NCI-H146 treated with DMSO at 0.1 percent for 48 hours (cell line): ENCODE results near the gene KRTAP10-4.
"Not testable (repeated sequence)": the region's sequence is repeated elsewhere in the genome, so short reads cannot be mapped to it uniquely, and the experiment has no call there.

ENCODE experiments used
- DNase-seq: peaks from one replicate; lab custom pipeline; 2025; ENCODE audit not compliant: unreplicated experiment; lab: John Stamatoyannopoulos, UW

KRTAP10-4 gene

DNA sequence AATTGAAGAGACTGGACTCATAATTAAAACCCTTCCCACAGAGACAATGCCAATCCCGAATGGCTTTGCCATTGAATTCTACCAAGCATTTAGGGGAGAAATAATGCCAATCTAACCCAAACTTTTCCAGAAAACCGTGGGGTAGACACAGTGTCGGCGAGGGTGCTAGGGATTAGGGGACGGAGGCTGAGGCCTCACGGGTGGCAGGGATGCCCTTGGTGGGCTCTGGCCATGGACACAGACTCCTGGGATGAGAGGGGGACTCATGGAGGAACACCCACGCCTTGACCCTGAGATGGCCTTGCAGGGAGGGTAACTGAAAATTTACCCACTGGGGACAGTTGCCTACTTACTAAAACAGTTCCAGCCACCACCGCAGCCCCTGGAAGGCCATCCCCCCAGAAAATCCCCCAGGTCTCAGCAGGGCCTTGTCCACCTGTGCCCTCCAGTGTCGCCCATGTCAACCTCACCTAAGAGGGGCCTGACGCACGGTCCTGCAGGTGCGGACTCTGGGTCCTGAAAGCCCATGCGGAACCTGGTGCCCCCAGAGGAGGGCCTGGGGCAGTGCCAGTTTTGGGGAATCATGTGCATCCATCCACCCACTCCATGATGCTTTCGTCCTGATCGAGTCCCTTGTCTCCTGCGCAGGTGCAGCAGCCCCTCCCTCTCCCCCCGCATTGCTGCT is 5.0 kb downstream of the KRTAP10-4 start:
- DNase-seq: no peak

- DNase-seq: no peak
These were observed 5.7 kb downstream of the KRTAP10-4 start for GRCh38 chr21:44579056-44579832.

GRCh38 chr21:44579833-44580144 is 6.3 kb downstream of the KRTAP10-4 start:
- no peak for DNase-seq

DNA sequence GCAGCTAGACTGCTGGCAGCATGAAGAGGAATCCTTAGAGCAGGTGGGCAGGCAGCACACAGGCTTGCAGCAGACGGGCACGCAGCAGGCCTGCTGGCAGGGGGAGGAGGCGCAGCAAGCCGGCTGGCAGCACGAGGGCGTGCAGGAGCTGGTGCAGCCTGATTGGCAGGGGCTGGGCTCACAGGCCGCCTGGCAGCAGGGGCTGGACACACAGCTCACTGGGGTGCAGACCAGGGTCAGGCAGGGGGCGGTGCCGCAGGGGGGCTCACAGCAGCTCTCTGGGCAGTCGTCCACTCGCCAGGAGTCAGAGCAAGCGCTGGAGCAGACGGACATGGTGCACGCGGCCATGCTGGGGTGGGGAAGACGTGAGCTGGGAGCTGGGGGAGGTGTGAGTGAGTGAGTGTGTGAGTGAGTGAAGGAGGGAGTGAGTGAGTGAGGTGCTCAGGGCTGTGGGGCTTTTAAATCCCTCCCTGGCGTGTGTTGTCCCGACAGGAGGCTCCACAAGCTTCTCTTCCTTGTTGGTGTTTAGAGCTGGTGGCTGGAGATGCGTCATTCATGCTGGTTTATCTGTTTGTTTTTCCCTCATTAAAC is 6.8 kb downstream of the KRTAP10-4 start, which contains the start of gene KRTAP10-5:
KRTAP10-5 (minus strand) TSS at position 374 of the 591 bp plus-strand sequence; CDS start at position 348, 26 bp downstream.
- DNase-seq: not testable (repeated sequence)

GRCh38 chr21:44581158-44581557 is 7.6 kb downstream of the KRTAP10-4 start:
- DNase-seq: no peak

GRCh38 chr21:44582055-44582454 is 8.5 kb downstream of the KRTAP10-4 start:
- DNase-seq: no peak

- peak; percentile 61 for DNase-seq
These were observed 9.7 kb downstream of the KRTAP10-4 start for GRCh38 chr21:44583089-44583799.

DNA sequence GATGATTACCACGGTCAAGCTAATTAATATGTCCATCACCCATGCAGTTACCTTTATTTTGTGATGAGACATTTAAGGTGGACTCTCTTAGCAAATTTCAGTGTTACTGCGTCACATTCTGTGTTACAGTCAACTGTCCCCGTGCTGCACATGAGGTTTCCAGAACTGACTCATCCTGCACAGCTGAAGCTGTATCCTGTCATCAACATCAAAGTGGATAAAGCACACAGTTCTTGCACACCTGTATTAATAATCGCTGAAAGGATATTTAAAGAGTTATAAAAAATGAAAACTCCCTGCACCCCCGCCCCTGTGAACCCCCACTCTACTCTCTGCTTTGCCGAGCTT is 10.2 kb downstream of the KRTAP10-4 start:
- DNase-seq: peak; percentile 61

GRCh38 chr21:44585892-44586291 is 12.4 kb downstream of the KRTAP10-4 start:
- DNase-seq: no peak

DNA sequence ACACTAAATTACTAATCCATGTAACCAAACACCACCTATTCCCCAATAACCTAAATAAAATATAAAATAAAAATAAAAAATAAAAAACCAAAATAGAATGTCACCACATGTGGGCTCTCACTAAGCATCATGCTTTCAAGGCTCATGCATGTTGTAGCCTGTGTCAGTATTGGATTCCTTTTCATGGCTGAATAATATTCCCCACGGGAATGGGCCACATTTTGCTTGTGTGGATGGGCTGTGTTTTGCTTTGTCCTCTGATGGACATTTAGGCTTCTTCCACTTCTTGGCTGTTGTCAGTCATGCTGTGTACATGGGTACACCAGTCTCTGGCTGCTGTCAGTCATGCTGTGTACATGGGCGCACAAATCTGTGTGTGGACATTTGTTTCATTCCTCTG is 15.6 kb downstream of the KRTAP10-4 start:
- no peak for DNase-seq

DNA sequence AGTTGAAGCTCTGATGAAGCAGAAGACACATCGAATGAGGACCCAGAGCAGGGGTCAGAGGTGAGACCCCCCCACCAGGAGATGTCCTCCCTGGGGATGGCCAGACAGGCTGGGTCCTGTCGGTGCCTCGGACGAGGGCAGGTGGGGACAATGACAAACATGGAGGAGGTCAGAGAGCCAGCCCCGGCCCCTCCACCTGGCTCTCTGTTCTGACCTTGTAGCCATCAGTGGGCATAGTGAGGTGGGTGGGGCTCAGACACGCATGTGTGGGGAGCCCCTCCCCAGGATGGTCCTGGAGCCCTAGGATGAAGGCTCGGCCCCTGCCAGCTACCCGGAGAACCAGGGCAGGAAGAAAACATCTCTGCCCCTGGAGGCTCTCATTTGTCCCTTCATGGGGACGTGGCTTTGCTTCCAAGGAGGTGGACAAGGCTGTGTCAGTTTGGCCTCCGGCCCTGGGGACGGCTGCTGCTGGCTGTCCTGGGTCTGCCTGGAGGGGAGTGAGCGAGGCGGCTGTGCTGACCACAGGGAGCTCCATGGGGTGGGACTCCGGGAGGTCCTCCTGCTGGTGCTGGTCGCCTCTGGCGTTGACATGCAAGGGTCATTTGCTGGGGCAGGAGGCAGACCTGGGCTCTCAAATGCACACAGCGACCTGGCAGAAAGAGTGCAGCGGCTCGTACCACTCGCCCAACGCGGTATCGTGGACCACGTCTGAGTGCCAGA is 16.2 kb downstream of the KRTAP10-4 start:
- no peak for DNase-seq

GRCh38 chr21:44590311-44590721 is 16.8 kb downstream of the KRTAP10-4 start:
- DNase-seq: no peak

DNA sequence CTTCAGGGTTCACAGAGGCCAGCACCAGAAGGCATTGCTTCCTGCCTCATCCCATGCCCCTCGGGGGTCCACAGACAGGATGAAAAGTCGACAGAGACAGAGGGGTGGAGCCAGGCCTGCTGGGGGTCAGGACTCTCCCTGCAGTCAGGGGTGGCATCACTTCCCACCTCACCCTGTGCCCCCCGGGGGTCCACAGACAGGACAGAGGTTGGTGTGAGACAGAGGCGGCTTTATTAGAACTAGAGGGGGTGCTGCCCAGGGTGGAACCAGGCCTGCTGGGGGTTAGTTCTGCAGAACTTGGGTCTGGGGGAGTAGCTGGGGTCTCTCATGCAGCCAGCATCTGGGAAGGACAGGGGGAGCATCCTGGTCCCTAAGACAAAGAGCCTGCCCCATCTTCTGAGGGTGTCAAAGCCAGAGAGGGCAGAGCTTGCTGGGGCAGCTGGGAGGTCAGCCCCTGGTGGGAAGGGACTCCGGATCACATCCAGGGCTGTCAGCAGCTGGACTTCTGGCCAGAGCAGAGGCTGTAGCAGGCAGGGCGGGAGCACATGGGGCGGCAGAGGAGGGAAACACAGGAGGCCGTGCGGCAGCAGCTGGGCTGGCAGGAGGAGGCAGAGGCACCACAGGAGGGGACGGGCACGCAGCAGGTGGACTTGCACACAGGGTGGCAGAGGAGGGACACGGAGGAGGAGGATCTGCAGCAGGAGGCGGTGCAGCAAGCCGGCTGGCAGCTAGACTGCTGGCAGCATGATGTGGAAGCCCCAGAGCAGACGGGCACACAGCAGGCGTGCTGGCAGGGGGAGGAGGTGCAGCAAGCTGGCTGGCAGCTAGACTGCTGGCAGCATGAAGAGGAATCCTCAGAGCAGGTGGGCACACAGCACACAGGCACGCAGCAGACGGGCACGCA is 17.6 kb downstream of the KRTAP10-4 start:
- DNase-seq: not testable (repeated sequence)

GRCh38 chr21:44591801-44592130 is 18.2 kb downstream of the KRTAP10-4 start:
- not testable (repeated sequence) for DNase-seq

- peak; percentile 9 for DNase-seq
These were observed 19.1 kb downstream of the KRTAP10-4 start, which contains the start of gene KRTAP10-6 for GRCh38 chr21:44592446-44593311. TSS of gene KRTAP10-6 (minus strand) at chr21:44592505. CDS start at chr21:44592484, 21 bp downstream.

GRCh38 chr21:44593598-44594405 is 20.3 kb downstream of the KRTAP10-4 start:
- no peak for DNase-seq

DNA sequence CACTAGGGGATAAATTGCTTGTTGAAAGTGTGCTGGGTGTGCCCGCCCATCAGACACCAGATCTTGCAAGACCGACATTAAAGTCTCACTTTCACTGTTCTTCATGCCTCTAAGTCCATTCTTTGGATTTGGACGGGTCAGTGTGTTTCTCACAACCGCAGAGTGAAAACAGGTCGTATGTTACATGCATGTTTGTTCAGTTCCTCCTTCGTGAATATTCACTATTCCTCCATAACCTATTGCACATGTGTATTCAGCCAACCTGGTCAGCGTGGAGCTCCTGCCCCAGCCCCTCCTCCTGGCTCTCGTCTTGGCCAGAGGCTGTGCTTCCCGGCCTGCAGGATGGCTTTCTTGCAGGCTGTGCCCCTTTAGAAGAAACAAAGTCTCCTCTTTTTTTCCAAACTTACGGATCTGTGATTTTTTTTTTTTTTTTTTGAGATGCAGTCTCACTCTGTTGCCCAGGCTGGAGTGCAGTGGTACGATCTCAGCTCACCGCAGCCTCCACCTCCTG is 20.9 kb downstream of the KRTAP10-4 start:
- no peak for DNase-seq

DNA sequence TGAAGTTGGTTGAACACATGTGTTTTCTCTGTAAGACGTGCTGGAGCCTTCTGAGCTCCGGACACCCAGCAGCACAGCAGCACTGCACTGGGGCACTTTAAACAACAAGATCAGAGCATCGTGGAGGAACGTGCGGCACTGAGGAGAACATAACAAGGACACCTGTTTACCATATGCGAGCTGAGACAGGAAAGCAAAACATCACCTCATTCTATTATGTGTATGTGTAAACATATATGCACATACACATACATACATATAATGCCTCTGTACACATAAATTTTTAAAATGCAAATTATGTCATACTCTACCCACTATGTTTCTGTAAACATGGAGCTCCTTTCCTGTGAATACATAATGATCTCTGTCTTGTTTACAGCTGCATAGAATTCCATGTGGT is 22.0 kb downstream of the KRTAP10-4 start:
- DNase-seq: no peak
